IgD-negative memory B cell (primary cell): ENCODE results near the gene XPOT. TPM values are rescaled to one million over a fixed set of nuclear protein-coding genes. Genes with fewer than 3 reads are reported as not detected.

Experiments
- polyA plus RNA-seq: library from polyadenylated mRNA; unstranded; fragments of 300-500 nt; fragmentation: Illumina TruSeq; gene quantifications from one replicate; pipeline ENCODE4 v1.2.3, GENCODE V29; 2021

The XPOT gene
- polyA plus RNA-seq, 1 donor from 2014 or later, result 21.3 TPM

Other genes with a start within 250 kb of the XPOT start
- 10.6 TPM for gene KICS2, start 182.1 kb upstream of the XPOT start, polyA plus RNA-seq
- gene C12orf56, start 13.6 kb upstream of the XPOT start, polyA plus RNA-seq, result not detected
- gene TBK1, start 47.7 kb downstream of the XPOT start, polyA plus RNA-seq, result 18.5 TPM
- 3.4 TPM for gene RASSF3, start 206.1 kb downstream of the XPOT start, polyA plus RNA-seq